Lower leg skin (tissue), 4 donors: Measurements from ENCODE around the gene PACSIN2. TPM values are rescaled to one million over a fixed set of nuclear protein-coding genes. Genes with fewer than 3 reads are reported as not detected.

ENCODE experiments used
- DNase-seq, 2 donors: peaks; one replicate each; pipeline ENCODE4 v3.0.0-alpha.2; 2019; ENCODE audit warnings: low spot score in 2 of 2
- H3K4me3 ChIP-seq: fragments of 200-600 bp; sonication (generic); 2 replicates; pipeline ENCODE4 v1.5.1; 2017; ENCODE audit warnings: mild to moderate bottlenecking, low read depth; ENCODE audit not compliant: poor library complexity, severe bottlenecking
- CTCF ChIP-seq, 3 donors: fragments of 450-650 bp; IDR thresholded peaks; one replicate each; pipeline ENCODE4 v1.5.1; 2016; ENCODE audit warnings: antibody characterized with exemption in 3 of 3, mild to moderate bottlenecking in 3 of 3, moderate library complexity in 2 of 3
- POLR2A ChIP-seq, 2 donors: fragments of 450-650 bp; IDR thresholded peaks; one replicate each; pipeline ENCODE4 v1.6.1; 2016 to 2017; ENCODE audit warnings: antibody characterized with exemption in 2 of 2, mild to moderate bottlenecking in 1 of 2, moderate library complexity in 1 of 2
- WGBS, 2 donors: methylation state at CpG; one replicate each; pipeline ENCODE4 v1.1.5; 2018; 5-methylcytosine and 5-hydroxymethylcytosine counted together
- intact Hi-C: fragments of 100-400 bp; cut with DNase I; formaldehyde crosslinking; loops from one replicate; pipeline ENCODE4 v1.15.0; 2023; ENCODE audit warnings: low total_unique reads
- total RNA-seq, 4 donors: library from RNA; depleted of rRNA; stranded (reverse); fragments of >200 nt; gene quantifications; one replicate each; pipeline ENCODE4 v1.1.0, GENCODE V29; 2016

PACSIN2 gene
- total RNA-seq, 4 donors from 2014 or later: 46.3 to 88.8 (median 58.2) TPM

- no peak for TF ChIP-seq POLR2A (IDR thresholded peaks at IDR 0.05)
- no peak for TF ChIP-seq CTCF (IDR thresholded peaks at IDR 0.05)
- intact Hi-C loops: no loop called here
- WGBS, 2 donors: 89% methylated on average over 4 of the region's 4 CpGs
Measured at GRCh38 chr22:43009444-43009843, 5.5 kb downstream of the PACSIN2 start.

GRCh38 chr22:43008921-43009320, 6.0 kb downstream of the PACSIN2 start:
- intact Hi-C loops: no loop called here

More at GRCh38 chr22:43009444-43009843, 5.5 kb downstream of the PACSIN2 start:
- no peak overlapping the region for H3K4me3 ChIP-seq
- no peak for DNase-seq

GRCh38 chr22:43008509-43008908, 6.4 kb downstream of the PACSIN2 start:
- WGBS, 2 donors: 82 to 86% methylated on average over 4 of the region's 4 CpGs
- TF ChIP-seq CTCF (IDR thresholded peaks at IDR 0.05): no peak
- intact Hi-C loops: no loop called here
- no peak overlapping the region for H3K4me3 ChIP-seq
- peak in 1 of 2 donors; percentile 92 for DNase-seq

More at GRCh38 chr22:43008921-43009320, 6.0 kb downstream of the PACSIN2 start:
- WGBS, 2 donors: 60 to 78% methylated on average over 4 of the region's 4 CpGs
- TF ChIP-seq CTCF (IDR thresholded peaks at IDR 0.05) (no peak), POLR2A (IDR thresholded peaks at IDR 0.05) (no peak)
- DNase-seq: no peak
- no peak overlapping the region for H3K4me3 ChIP-seq

GRCh38 chr22:43007519-43008102, 7.3 kb downstream of the PACSIN2 start:
- TF ChIP-seq POLR2A (IDR thresholded peaks at IDR 0.05): no peak
- TF ChIP-seq CTCF (IDR thresholded peaks at IDR 0.05): no peak
- H3K4me3 ChIP-seq: no peak overlapping the region
- WGBS, 2 donors: 56 to 74% methylated on average over 5 of the region's 5 CpGs
- no peak for DNase-seq
- intact Hi-C loops: no loop called here

GRCh38 chr22:43006753-43007152, 8.2 kb downstream of the PACSIN2 start:
- no peak for DNase-seq
- intact Hi-C loops: no loop called here
- TF ChIP-seq CTCF (IDR thresholded peaks at IDR 0.05): no peak
- no peak for TF ChIP-seq POLR2A (IDR thresholded peaks at IDR 0.05)
- 93 to 97% methylated on average over 7 of the region's 7 CpGs for WGBS, 2 donors
- H3K4me3 ChIP-seq: no peak overlapping the region

- DNase-seq: no peak
- intact Hi-C loops: no loop called here
- H3K4me3 ChIP-seq: no peak overlapping the region
- TF ChIP-seq CTCF (IDR thresholded peaks at IDR 0.05) (no peak), POLR2A (IDR thresholded peaks at IDR 0.05) (no peak)
- 96 to 100% methylated on average over 5 of the region's 5 CpGs for WGBS, 2 donors
Measured at GRCh38 chr22:43006016-43006505, 8.9 kb downstream of the PACSIN2 start.
